Skeletal muscle cell (primary cell): ENCODE data around the gene ANXA8.
A peak's percentile ranks its signal among the peaks of the same experiment; 100 is the strongest.
"Not testable (repeated sequence)": the region's sequence is repeated elsewhere in the genome, so short reads cannot be mapped to it uniquely, and the experiment has no call there.

Experiments used
- DNase-seq: peaks from one replicate; pipeline ENCODE4 v3.0.0-alpha.2; 2010; ENCODE audit warnings: low read depth
- H3K4me3 ChIP-seq: 2 replicates; pipeline ENCODE4 v1.5.1; 2011; ENCODE audit warnings: low read depth, mild to moderate bottlenecking, control low read depth, low read length, moderate library complexity

The ANXA8 gene, protein sequence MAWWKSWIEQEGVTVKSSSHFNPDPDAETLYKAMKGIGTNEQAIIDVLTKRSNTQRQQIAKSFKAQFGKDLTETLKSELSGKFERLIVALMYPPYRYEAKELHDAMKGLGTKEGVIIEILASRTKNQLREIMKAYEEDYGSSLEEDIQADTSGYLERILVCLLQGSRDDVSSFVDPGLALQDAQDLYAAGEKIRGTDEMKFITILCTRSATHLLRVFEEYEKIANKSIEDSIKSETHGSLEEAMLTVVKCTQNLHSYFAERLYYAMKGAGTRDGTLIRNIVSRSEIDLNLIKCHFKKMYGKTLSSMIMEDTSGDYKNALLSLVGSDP

DNA sequence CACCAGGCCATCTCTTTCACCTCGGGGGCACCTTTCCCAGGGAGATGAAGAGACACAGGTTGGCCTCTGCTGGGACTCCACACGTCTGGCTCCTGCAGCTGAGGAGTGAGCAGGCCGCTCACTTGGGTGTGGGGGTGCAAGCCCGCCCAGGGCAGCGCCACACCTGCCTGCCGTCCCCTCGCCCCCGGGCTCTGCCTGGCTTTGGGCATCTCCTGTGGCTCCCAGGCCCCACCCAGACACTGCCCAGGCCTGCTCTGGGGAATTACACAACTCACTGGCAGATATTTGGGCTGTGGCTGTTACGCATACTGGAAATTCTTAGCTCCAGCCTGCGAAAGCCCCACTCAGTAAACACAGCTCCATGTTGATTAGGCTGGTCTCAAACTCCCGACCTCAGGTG lies at the start of gene ANXA8:
ANXA8 (minus strand) TSS at position 193 of the 400 bp plus-strand sequence; CDS start at position 11, 182 bp downstream.
- not testable (repeated sequence) for DNase-seq, H3K4me3 ChIP-seq

DNA sequence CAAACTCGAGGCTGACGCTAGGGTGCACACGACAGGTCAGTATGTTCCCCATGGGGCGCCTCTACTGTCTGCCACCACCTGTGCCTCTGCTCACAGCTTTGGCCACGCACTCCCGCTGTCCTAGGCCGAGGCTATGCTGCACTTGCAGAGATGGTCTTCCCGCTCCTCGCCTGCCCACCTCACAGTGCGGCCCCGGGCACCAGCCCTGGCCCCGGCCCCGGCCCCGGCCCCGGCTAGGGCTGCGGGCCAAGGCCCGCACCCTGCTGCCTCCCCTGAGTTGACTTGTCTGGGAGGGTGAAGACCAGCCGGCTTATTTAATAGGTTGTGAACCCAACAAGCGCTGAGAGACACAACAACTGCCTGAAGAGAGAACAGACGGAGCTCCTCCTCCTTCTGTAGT lies 39.6 kb upstream of the ANXA8 start, which contains the start of gene AGAP9:
AGAP9 (minus strand) TSS at position 164 of the 400 bp plus-strand sequence; CDS start at position 52, 112 bp downstream.
- not testable (repeated sequence) for H3K4me3 ChIP-seq, DNase-seq

- not testable (repeated sequence) for H3K4me3 ChIP-seq, DNase-seq
Observed at GRCh38 chr10:47502313-47502712, 18.4 kb upstream of the ANXA8 start.

DNA sequence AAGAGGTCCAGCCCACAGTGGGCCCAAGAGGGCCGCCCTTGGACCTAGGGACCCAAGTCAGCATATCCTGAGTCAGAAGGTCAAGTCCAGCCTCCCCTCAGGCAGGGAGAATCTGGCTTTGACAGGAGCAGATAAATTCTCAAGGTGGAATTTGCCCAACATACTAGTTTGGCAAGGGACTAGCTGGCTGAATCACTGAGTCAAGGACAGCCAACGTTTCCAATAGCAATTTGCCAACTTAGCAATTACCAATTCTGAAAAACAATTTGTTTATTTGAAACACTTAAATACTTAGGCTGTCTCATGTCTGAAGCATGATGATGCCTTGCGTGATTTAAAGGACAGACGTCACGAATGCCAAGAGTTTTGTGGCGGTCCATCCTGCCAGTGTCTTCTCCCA lies 10.3 kb upstream of the ANXA8 start:
- H3K4me3 ChIP-seq, DNase-seq: not testable (repeated sequence)

- H3K4me3 ChIP-seq, DNase-seq: not testable (repeated sequence)
Observed at GRCh38 chr10:47491600-47491999, 7.7 kb upstream of the ANXA8 start, which contains the start of gene FAM25G. TSS of gene FAM25G (minus strand) at chr10:47491700. CDS start at chr10:47491674, 26 bp downstream.

- not testable (repeated sequence) for H3K4me3 ChIP-seq, DNase-seq
Observed at GRCh38 chr10:47489630-47490029, 5.7 kb upstream of the ANXA8 start.

DNA sequence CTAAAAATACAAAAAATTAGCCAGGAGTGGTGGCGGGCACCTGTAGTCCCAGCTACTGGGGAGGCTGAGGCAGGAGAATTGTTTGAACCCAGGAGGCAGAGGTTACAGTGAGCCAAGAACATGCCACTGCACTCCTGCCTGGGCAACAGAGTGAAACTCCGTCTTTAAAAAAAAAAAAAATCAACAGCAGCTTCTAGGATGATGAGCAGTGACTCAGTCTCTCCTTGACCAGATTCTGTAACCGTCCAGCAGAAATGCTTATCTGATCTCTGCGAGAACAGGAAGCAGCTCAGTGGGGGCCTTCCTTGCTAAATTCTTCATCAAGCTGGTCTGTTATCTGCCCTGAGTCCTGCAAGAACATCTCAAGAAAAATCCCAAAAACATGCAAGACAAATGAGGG lies 2.0 kb upstream of the ANXA8 start:
- DNase-seq: peak; percentile 1
- not testable (repeated sequence) for H3K4me3 ChIP-seq

DNA sequence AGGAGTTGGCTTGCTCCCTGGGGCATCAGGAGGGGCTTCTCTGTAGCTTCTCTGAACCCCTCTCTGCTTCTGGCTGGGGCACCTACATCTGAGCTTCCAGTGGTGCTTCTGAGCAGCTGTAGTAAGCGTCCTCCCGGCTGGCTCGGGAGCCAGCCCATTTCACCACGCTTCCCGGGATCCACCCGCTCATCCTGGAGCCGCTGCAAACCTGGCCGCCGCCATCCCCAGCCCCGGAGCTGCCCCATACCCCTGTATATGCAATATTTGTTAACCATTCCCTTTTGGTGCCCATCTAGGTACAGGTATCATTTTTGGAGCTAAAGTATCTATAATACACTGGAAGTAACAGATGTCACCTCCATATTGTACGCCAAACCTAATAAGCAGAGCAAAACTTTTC lies 871 bp upstream of the ANXA8 start:
- H3K4me3 ChIP-seq, DNase-seq: not testable (repeated sequence)

DNA sequence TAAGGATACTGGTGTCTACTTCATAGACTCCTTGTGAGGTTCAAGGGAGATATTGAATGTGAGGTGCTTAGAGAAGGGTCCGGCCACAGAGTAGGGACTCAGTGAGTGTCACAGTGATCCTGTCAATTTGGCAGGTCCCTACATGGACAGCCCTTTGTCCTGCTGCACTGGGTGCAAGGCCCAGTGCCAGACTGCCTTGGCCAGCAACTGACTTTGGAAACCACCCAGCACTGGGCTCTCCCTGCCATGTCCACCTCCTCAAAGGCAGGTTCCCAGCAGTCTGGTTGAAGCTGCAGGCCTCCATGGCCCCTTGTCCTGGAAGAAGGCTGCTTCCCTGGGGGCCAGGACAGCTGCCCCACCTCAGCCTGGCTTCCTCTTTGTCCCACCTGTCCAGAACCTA lies 1.5 kb downstream of the ANXA8 start:
- H3K4me3 ChIP-seq, DNase-seq: not testable (repeated sequence)

DNA sequence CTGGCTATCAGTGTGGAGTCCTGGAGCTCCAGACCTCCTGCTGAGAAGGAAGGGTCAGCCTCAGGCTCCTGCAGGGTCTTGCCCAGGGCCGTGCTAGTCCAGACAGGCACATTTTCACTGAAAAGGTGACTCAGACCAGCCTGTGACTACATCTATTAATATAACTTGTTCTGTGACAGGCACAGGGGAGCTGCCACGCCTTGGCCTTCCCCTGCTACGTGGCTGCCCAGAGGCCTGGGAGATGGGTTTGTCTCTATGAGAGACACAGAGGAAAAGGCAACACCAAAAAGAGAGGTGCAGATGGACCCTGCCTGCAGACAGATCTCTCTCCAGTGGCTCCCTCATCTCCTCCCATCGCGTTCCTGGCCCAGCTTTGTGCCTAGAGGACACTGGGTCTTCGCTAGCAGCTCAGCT lies 2.1 kb downstream of the ANXA8 start:
- not testable (repeated sequence) for H3K4me3 ChIP-seq, DNase-seq

DNA sequence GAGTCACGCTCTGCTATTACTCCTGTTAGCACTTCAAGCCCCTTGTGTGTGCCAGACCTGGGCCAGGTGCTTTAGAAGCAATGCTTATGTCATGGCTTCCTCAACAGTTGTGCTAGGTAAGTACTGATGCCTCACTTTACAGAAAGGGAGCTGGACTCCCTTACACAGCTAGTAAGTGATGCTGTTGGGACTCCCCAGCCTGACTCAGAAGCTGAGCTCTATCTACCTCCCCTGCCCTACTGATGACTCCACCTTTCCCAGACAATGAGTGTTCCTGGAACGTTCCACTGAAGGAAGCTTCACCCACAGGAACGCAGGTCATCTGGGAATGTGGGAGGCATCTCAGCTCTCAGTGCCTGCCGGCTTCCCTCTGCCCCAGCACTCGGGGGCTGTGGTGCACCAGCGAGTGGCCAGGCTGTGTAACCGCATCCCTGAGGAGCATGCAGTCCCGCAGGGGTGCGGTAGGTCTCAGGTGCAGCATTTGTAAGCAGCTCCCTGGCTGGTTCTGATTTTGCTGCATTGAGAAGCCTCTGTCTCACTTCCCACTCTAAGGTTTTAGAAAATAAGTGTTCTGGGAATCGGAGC lies 2.6 kb downstream of the ANXA8 start:
- DNase-seq: peak; percentile 13

DNA sequence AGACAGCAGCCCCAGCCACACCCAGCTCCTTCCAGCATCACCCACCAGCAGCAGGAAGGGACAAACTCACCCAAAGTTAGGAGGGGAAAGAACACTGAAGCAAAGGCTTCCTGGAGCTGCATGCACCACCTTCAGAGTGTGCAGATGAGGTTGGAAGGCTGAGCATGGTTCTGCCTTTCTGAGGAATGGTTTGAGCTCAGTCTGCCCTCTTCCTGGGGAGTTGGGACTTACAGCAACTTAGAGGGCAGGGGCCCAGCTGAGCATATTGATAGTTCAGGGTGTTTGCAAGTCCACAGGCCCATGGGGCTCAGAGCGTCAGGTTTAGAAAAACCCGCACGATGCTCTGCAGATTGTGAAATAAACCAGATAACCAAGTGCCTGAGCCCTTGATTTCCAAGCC lies 3.8 kb downstream of the ANXA8 start:
- H3K4me3 ChIP-seq, DNase-seq: not testable (repeated sequence)

More for the DNA sequence above, 2.6 kb downstream of the ANXA8 start:
- not testable (repeated sequence) for H3K4me3 ChIP-seq

- DNase-seq, H3K4me3 ChIP-seq: not testable (repeated sequence)
Observed at GRCh38 chr10:47478114-47478513, 5.8 kb downstream of the ANXA8 start.

DNA sequence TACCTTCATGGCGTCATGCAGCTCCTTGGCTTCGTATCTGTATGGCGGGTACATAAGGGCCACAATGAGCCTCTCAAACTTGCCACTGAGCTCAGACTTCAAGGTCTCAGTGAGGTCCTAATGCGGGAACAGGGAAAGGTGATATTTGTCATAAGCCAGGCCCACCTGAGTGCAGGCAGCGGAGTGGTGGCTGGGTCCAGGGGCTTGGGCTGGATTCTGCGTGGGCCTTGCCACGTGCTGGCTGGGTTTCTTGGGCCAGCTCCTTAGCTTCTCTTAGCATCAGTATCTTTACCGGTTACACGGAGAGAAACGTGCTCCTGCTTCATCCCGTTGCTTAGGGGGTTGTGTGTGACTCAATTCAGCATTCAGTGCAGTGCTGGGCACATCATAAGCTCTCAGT lies 6.8 kb downstream of the ANXA8 start:
- DNase-seq: not testable (repeated sequence)

DNA sequence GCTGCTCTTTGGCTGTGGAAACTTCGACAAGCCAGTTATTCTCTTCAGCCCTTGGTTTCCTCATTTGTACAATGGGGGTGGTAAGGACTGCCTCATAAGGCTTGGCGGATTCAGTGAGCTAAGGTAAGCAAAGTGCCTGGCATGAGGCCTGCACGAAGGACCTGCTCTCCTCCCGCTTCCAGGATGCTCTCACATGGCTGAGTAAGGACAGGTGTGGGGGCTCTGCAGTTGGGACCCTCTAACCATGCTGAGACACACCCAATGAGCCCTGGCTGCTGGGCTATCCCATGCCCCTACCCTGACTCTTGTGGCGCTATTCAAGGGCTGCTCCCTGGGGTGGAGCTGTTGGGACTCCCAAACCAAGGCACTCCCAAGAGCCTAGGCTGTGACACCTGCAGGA lies 8.8 kb downstream of the ANXA8 start:
- H3K4me3 ChIP-seq, DNase-seq: not testable (repeated sequence)

More for the DNA sequence above, 6.8 kb downstream of the ANXA8 start:
- H3K4me3 ChIP-seq: not testable (repeated sequence)

DNA sequence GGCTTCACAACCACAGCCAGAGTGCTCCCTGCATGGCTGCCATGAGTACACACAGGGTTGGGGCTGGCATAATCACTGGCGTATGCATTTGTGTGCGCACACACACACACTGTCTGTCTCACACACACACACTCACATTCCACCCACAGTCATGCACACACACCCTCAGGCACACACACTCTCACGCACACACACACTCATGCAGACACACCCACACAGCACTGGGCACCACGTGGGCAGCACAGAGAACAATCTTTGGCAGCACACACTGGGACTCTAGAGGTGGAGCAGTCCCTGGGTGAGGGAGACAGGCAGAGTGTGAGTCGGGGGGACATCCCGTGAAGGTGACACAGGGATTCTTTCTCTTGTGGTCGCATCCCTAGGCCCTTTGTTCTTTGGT lies 10.4 kb downstream of the ANXA8 start:
- DNase-seq, H3K4me3 ChIP-seq: not testable (repeated sequence)

DNA sequence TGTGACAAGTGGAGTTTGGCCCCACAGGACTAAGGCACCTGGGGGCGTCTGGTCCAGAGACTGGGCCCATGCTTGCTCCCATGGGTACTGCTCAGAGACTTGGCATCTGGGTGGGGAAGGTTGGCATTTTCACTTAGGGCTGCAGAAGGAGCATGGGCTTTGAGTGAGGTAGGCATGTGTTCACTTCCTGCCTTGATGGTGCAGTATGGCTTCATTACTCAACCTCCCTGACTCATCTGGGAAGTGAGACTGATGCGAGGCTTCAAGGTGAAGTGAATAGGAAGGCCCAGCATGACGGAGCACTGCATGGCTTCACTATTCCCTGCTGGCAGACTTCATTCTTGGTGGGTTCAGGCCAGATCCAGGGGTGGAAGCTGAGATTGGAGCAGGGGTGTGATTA lies 11.3 kb downstream of the ANXA8 start:
- H3K4me3 ChIP-seq, DNase-seq: not testable (repeated sequence)

DNA sequence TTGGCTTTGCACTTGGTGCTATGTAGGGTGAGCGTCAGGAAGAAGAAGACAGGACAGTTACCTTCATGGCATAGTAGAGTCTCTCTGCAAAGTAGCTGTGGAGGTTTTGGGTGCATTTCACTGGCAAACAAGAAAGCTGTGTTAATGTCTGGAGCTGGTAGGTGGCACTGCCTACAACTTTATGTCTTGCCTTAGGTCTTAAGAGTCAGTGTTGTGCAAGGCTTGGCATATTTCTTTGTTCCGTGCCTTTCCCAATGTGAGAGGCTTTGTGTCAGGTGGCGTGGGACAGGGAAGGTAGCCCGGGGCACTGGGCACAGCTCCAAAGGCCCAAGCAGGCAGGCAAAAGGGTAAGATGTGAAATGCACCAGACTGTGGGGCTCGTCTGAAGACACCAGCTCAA lies 11.8 kb downstream of the ANXA8 start:
- not testable (repeated sequence) for H3K4me3 ChIP-seq, DNase-seq

- not testable (repeated sequence) for DNase-seq, H3K4me3 ChIP-seq
Observed at GRCh38 chr10:47468731-47469528, 15.0 kb downstream of the ANXA8 start.

GRCh38 chr10:47467957-47468356 lies 16.0 kb downstream of the ANXA8 start:
- not testable (repeated sequence) for DNase-seq, H3K4me3 ChIP-seq
